Vagina (tissue), 2 donors: ENCODE data around the gene B3GAT3.

ENCODE experiments used
- CTCF ChIP-seq, 3 experiments: fragments of 450-650 bp in 2 of 3; fragments of 200-600 bp in 1 of 3; sonication (generic) in 1 of 3; IDR thresholded peaks; one replicate each; pipeline ENCODE4 v1.5.1; 2017 to 2019; ENCODE audit warnings: antibody characterized with exemption in 3 of 3, mild to moderate bottlenecking in 2 of 3, moderate library complexity in 2 of 3
- POLR2A ChIP-seq, 2 donors: fragments of 450-650 bp; IDR thresholded peaks; one replicate each; pipeline ENCODE4 v1.6.1; 2017; ENCODE audit warnings: antibody characterized with exemption in 2 of 2, mild to moderate bottlenecking in 2 of 2, moderate library complexity in 2 of 2

- TF ChIP-seq CTCF (IDR thresholded peaks at IDR 0.05) (no peak), POLR2A (IDR thresholded peaks at IDR 0.05) (no peak)
Observed at GRCh38 chr11:62572431-62572830, 49.4 kb downstream of the B3GAT3 start.
